Head of caudate nucleus (tissue), 42 donors: ENCODE data around the gene EP400.
A peak's percentile ranks its signal among the peaks of the same experiment; 100 is the strongest.

ENCODE experiments used
- DNase-seq, 42 donors: peaks; one replicate each; pipeline versions ENCODE4 v3.0.0 to v3.0.0-alpha.2; 2020 to 2021; ENCODE audit warnings: mixed read lengths in 7 of 42
- intact Hi-C: fragments of 100-400 bp; cut with DNase I; formaldehyde crosslinking; loops from one replicate; pipeline ENCODE4 v1.15.0; 2022

Gene EP400

GRCh38 chr12:131910302-131911027, 39.3 kb upstream of the EP400 start:
- intact Hi-C loops: no loop called here
- peak in 39 of 42 donors; percentile 34 to 83 (median 65) for DNase-seq

- peak in 1 of 42 donors; percentile 22 for DNase-seq
- intact Hi-C loops: no loop called here
Observed at GRCh38 chr12:131911028-131911650, 38.6 kb upstream of the EP400 start.

GRCh38 chr12:131911851-131912477, 37.8 kb upstream of the EP400 start:
- intact Hi-C loops: no loop called here
- peak in 1 of 42 donors; percentile 23 for DNase-seq

GRCh38 chr12:131912518-131913274, 37.0 kb upstream of the EP400 start:
- DNase-seq: peak in 23 of 42 donors; percentile 25 to 86 (median 58)
- intact Hi-C loops: no loop called here

GRCh38 chr12:131913666-131914065, 36.1 kb upstream of the EP400 start:
- DNase-seq: no peak
- intact Hi-C loops: no loop called here

- peak in 1 of 42 donors; percentile 21 for DNase-seq
- intact Hi-C loops: no loop called here
Observed at GRCh38 chr12:131914179-131914702, 35.5 kb upstream of the EP400 start.

- DNase-seq: no peak
- intact Hi-C loops: no loop called here
Observed at GRCh38 chr12:131915000-131915689, 34.6 kb upstream of the EP400 start.

GRCh38 chr12:131915823-131916222, 33.9 kb upstream of the EP400 start:
- no peak for DNase-seq
- intact Hi-C loops: no loop called here

GRCh38 chr12:131916306-131917138, 33.2 kb upstream of the EP400 start:
- no peak for DNase-seq
- intact Hi-C loops: no loop called here

GRCh38 chr12:131917139-131917710, 32.5 kb upstream of the EP400 start:
- intact Hi-C loops: no loop called here
- DNase-seq: no peak

- no peak for DNase-seq
- intact Hi-C loops: no loop called here
Observed at GRCh38 chr12:131917711-131918306, 31.9 kb upstream of the EP400 start.

GRCh38 chr12:131918311-131919050, 31.3 kb upstream of the EP400 start:
- no peak for DNase-seq
- intact Hi-C loops: no loop called here

GRCh38 chr12:131919051-131919347, 30.7 kb upstream of the EP400 start:
- intact Hi-C loops: no loop called here
- DNase-seq: no peak

- intact Hi-C loops: no loop called here
- DNase-seq: no peak
Observed at GRCh38 chr12:131919366-131920156, 30.2 kb upstream of the EP400 start.

- no peak for DNase-seq
- intact Hi-C loops: no loop called here
Observed at GRCh38 chr12:131920157-131920508, 29.6 kb upstream of the EP400 start.
